Panc1 (cell line): ENCODE results near the gene ABCF3. TPM values are rescaled to one million over a fixed set of nuclear protein-coding genes. Genes with fewer than 3 reads are reported as not detected.

Experiments
- ATAC-seq: fragments of 200-7000 bp; cut with Tn5 transposase; 2 replicates; pipeline ENCODE4 v1.9.1; 2020; ENCODE audit warnings: mild to moderate bottlenecking, moderate library complexity
- BruUV-seq: library from RNA; stranded (reverse); fragments of 400-500 nt; replicated peaks from 2 replicates; lab custom pipeline; 2021; lab: Mats Ljungman, UMichigan
- CTCF ChIA-PET: fragments of 300-600 bp; sonication (Branson Sonifier 250); formaldehyde crosslinking; loops from one replicate; lab custom pipeline; 2022; ENCODE audit warnings: antibody characterized with exemption; lab: Charles Lee
- POLR2A ChIA-PET: fragments of 300-600 bp; sonication (Branson Sonifier 250); formaldehyde crosslinking; loops from one replicate; lab custom pipeline; 2022; ENCODE audit warnings: antibody characterized with exemption; lab: Charles Lee
- DNase-seq: peaks from one replicate; pipeline ENCODE4 v3.0.0-alpha.2; 2010; ENCODE audit warnings: low read depth, low spot score
- H3K27ac ChIP-seq: 2 replicates; pipeline ENCODE4 v1.5.1; 2011; ENCODE audit warnings: mild to moderate bottlenecking, low read length, inconsistent platforms
- H3K27me3 ChIP-seq: fragments of 200-500 bp; sonication (Bioruptor generic); 2 replicates; pipeline ENCODE4 v1.6.0; 2014; ENCODE audit warnings: low read length, inconsistent platforms; ENCODE audit not compliant: control insufficient read depth, insufficient read depth
- H3K36me3 ChIP-seq: fragments of 200-500 bp; sonication (Bioruptor generic); 2 replicates; pipeline ENCODE4 v1.5.1; 2014; ENCODE audit warnings: inconsistent platforms, mild to moderate bottlenecking, low read length, moderate library complexity; ENCODE audit not compliant: control insufficient read depth, insufficient read depth
- H3K4me1 ChIP-seq: 2 replicates; pipeline ENCODE4 v1.5.1; 2011; ENCODE audit warnings: inconsistent platforms, mild to moderate bottlenecking, low read length, moderate library complexity; ENCODE audit not compliant: control insufficient read depth, insufficient read depth
- H3K4me3 ChIP-seq, 2 experiments: 2 replicates each; pipeline ENCODE4 v1.5.1; 2011 to 2012; ENCODE audit warnings: low read depth in 2 of 2, low read length in 2 of 2, mild to moderate bottlenecking in 2 of 2, inconsistent platforms in 1 of 2, moderate library complexity in 1 of 2
- H3K9me3 ChIP-seq: fragments of 200-500 bp; sonication (Bioruptor generic); 2 replicates; pipeline ENCODE4 v1.5.1; 2014; ENCODE audit warnings: low read depth, mild to moderate bottlenecking, inconsistent platforms, low read length, moderate library complexity; ENCODE audit not compliant: control insufficient read depth, insufficient read depth
- CTCF ChIP-seq: fragments of 450-650 bp; IDR thresholded peaks from 2 replicates; pipeline ENCODE4 v1.5.1; 2017; ENCODE audit warnings: mild to moderate bottlenecking
- POLR2AphosphoS5 ChIP-seq: IDR thresholded peaks from 2 replicates; pipeline ENCODE4 v1.6.1; 2012; ENCODE audit warnings: mild to moderate bottlenecking, low read depth, low read length, moderate library complexity
- SIN3A ChIP-seq: IDR thresholded peaks from 2 replicates; pipeline ENCODE4 v1.6.1; 2012; ENCODE audit warnings: low read depth, mild to moderate bottlenecking, low read length, moderate library complexity, borderline replicate concordance; ENCODE audit not compliant: insufficient read depth
- TCF7L2 ChIP-seq: IDR thresholded peaks from 2 replicates; pipeline ENCODE4 v1.6.1; 2011; ENCODE audit warnings: mild to moderate bottlenecking, low read depth, low read length, inconsistent platforms
- in situ Hi-C: cut with HindIII; loops from 2 replicates; pipeline ENCODE4 v1.10.0; 2016; ENCODE audit warnings: low sequenced_read_pairs, low pct_unique_long_range_greater_than_20kb
- intact Hi-C: fragments of 100-400 bp; cut with micrococcal nuclease; formaldehyde crosslinking; loops from one replicate; pipeline ENCODE4 v1.10.0; 2022; ENCODE audit not compliant: unreplicated experiment
- total RNA-seq: library from RNA; stranded (reverse); gene quantifications from one replicate; pipeline ENCODE4 v1.2.1, GENCODE V29; 2021; ENCODE audit not compliant: unreplicated experiment
- TF ChIP-seq, protein P1 (sequence below), 2 experiments: IDR thresholded peaks; 2 replicates each; pipeline ENCODE4 v1.6.1; 2011 to 2012; ENCODE audit warnings: low read depth in 2 of 2, control low read depth in 1 of 2, low read length in 1 of 2, mild to moderate bottlenecking in 1 of 2, moderate library complexity in 1 of 2; ENCODE audit not compliant: insufficient read depth in 1 of 2

The ABCF3 gene
- total RNA-seq, 1 experiment from 2014 or later, result 101 TPM

DNA sequence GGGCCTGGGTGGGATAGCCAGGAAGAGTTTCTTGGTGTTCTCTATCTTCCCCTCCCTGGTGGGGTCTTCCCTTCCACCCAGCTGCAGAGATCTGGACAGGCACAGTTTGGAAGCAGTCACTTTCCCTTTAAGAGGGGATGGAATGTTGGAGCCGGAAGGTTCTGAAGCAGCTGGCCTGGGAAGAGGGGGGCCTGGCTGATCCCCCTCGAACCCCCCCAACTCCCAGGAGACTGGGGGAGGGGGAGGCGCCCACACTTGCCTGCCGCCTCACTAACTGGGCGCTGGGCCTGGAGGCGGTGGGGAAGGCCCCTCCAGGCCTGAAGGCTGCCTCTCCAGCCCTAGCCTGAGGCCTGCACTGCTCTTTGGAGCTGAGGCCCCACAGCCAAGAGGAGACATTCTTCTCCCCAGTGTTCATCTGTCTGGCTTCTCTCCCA, 29.5 kb upstream of the ABCF3 start:
- in situ Hi-C loops, result no loop called here

GRCh38 chr3:184157206-184157605, 28.8 kb upstream of the ABCF3 start:
- Histone ChIP-seq H3K9me3 (no peaks in the 10 kb centered on the region), H3K4me3 (peak overlapping the region; percentile 88 to 93), H3K4me1 (peaks cover 17% of the 10 kb centered on the region), H3K27ac (peak overlapping the region; percentile 88), H3K27me3 (no peaks in the 10 kb centered on the region), H3K36me3 (peaks cover 5% of the 10 kb centered on the region; the same call in 1 of the 2 replicates)
- DNase-seq, result no peak
- in situ Hi-C loops, result no loop called here
- POLR2A ChIA-PET, result interaction anchor here (0.5 kb wide), 1 partner anchor 48 kb away, joined by 3 read pairs; no protein-coding TSS in a partner anchor
- ATAC-seq, result no peak
- intact Hi-C loops, result no loop called here
- BruUV-seq, result no TSS peak
- TF ChIP-seq POLR2AphosphoS5 (no peak), SIN3A (no peak), CTCF (no peak), TCF7L2 (no peak)
- TF ChIP-seq, protein P1, sequence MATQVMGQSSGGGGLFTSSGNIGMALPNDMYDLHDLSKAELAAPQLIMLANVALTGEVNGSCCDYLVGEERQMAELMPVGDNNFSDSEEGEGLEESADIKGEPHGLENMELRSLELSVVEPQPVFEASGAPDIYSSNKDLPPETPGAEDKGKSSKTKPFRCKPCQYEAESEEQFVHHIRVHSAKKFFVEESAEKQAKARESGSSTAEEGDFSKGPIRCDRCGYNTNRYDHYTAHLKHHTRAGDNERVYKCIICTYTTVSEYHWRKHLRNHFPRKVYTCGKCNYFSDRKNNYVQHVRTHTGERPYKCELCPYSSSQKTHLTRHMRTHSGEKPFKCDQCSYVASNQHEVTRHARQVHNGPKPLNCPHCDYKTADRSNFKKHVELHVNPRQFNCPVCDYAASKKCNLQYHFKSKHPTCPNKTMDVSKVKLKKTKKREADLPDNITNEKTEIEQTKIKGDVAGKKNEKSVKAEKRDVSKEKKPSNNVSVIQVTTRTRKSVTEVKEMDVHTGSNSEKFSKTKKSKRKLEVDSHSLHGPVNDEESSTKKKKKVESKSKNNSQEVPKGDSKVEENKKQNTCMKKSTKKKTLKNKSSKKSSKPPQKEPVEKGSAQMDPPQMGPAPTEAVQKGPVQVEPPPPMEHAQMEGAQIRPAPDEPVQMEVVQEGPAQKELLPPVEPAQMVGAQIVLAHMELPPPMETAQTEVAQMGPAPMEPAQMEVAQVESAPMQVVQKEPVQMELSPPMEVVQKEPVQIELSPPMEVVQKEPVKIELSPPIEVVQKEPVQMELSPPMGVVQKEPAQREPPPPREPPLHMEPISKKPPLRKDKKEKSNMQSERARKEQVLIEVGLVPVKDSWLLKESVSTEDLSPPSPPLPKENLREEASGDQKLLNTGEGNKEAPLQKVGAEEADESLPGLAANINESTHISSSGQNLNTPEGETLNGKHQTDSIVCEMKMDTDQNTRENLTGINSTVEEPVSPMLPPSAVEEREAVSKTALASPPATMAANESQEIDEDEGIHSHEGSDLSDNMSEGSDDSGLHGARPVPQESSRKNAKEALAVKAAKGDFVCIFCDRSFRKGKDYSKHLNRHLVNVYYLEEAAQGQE (IDR thresholded peaks at IDR 0.05; ENCODE audit: insufficient read depth in 1 of 2, low read depth in 2 of 2, low read length in 1 of 2), result no peak
- CTCF ChIA-PET, result no interaction called here

More for the DNA sequence above, 29.5 kb upstream of the ABCF3 start:
- H3K27me3 ChIP-seq, result no peaks in the 10 kb centered on the region
- H3K36me3 ChIP-seq, result peaks cover 5% of the 10 kb centered on the region; the same call in 1 of the 2 replicates
- no peak for DNase-seq
- no peaks in the 10 kb centered on the region for H3K9me3 ChIP-seq
- ChIA-PET CTCF (no interaction called here), POLR2A (interaction anchor here (0.7 kb wide), 1 partner anchor 15 kb away, joined by 19 read pairs; no protein-coding TSS in a partner anchor)
- peak overlapping the region; percentile 88 to 93 for H3K4me3 ChIP-seq
- BruUV-seq, result no TSS peak
- intact Hi-C loops, result no loop called here
- no peak for ATAC-seq
- TF ChIP-seq POLR2AphosphoS5 (no peak), CTCF (no peak), TCF7L2 (no peak), SIN3A (no peak)
- TF ChIP-seq, protein P1 (IDR thresholded peaks at IDR 0.05; ENCODE audit: insufficient read depth in 1 of 2, low read depth in 2 of 2, low read length in 1 of 2), result no peak
- H3K4me1 ChIP-seq, result peaks cover 17% of the 10 kb centered on the region
- peak overlapping the region; percentile 88 for H3K27ac ChIP-seq
